ENCODE measurements around the gene FAM221A.

FAM221A gene

DNA sequence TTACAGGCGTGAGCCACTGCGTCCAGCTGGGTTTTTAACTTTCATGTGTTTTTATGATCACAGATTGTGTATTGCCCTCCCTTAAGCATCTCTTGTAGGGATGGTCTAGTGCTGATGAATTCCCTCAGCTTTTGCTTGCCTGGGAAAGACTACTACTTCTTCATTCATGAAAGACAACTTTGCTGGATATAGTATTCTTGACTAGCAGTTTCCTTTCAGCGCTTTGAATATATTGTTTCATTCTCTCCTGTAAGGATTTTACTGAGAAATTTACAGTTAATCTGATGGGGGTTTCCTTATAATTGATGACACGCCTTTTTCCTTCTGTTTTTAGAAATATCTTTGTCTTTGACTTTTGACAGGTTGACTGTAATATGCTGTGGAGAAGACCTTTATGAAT, 63.2 kb downstream of the FAM221A start:
- H3K36me3 ChIP-seq: no peaks in the 10 kb centered on the region
- H3K27me3 ChIP-seq: no peaks in the 10 kb centered on the region
- TF ChIP-seq, protein P1, sequence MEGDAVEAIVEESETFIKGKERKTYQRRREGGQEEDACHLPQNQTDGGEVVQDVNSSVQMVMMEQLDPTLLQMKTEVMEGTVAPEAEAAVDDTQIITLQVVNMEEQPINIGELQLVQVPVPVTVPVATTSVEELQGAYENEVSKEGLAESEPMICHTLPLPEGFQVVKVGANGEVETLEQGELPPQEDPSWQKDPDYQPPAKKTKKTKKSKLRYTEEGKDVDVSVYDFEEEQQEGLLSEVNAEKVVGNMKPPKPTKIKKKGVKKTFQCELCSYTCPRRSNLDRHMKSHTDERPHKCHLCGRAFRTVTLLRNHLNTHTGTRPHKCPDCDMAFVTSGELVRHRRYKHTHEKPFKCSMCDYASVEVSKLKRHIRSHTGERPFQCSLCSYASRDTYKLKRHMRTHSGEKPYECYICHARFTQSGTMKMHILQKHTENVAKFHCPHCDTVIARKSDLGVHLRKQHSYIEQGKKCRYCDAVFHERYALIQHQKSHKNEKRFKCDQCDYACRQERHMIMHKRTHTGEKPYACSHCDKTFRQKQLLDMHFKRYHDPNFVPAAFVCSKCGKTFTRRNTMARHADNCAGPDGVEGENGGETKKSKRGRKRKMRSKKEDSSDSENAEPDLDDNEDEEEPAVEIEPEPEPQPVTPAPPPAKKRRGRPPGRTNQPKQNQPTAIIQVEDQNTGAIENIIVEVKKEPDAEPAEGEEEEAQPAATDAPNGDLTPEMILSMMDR (IDR thresholded peaks at IDR 0.05): no peak
- no peaks in the 10 kb centered on the region for H3K4me1 ChIP-seq (ENCODE audit: control insufficient read depth in 1 of 2, insufficient read depth in 1 of 2, low read depth in 1 of 2, low read length in 1 of 2)
- H3K4me3 ChIP-seq (ENCODE audit: low read depth in 1 of 2, low read length in 1 of 2): no peak overlapping the region
- H3K27ac ChIP-seq: no peak overlapping the region
- H3K9me3 ChIP-seq: peaks cover 4% of the 10 kb centered on the region

- Histone ChIP-seq H3K9me3 (peaks cover 4% of the 10 kb centered on the region), H3K27ac (no peak overlapping the region), H3K4me1 (ENCODE audit: control insufficient read depth in 1 of 2, insufficient read depth in 1 of 2, low read depth in 1 of 2, low read length in 1 of 2) (no peaks in the 10 kb centered on the region), H3K4me3 (ENCODE audit: low read depth in 1 of 2, low read length in 1 of 2) (no peak overlapping the region), H3K36me3 (no peaks in the 10 kb centered on the region), H3K27me3 (no peaks in the 10 kb centered on the region)
- TF ChIP-seq, protein P1 (IDR thresholded peaks at IDR 0.05): no peak
Observed at GRCh38 chr7:23746629-23747028, 66.6 kb downstream of the FAM221A start.

GRCh38 chr7:23751852-23752251, 71.9 kb downstream of the FAM221A start:
- Histone ChIP-seq H3K4me3 (ENCODE audit: low read depth in 1 of 2, low read length in 1 of 2) (no peak overlapping the region), H3K27ac (no peak overlapping the region), H3K9me3 (no peaks in the 10 kb centered on the region), H3K36me3 (no peaks in the 10 kb centered on the region), H3K4me1 (ENCODE audit: control insufficient read depth in 1 of 2, insufficient read depth in 1 of 2, low read depth in 1 of 2, low read length in 1 of 2) (no peaks in the 10 kb centered on the region), H3K27me3 (no peaks in the 10 kb centered on the region)
- TF ChIP-seq, protein P1 (IDR thresholded peaks at IDR 0.05): no peak

Data from neutrophil (primary cell).